ENCODE results near the gene RPS6KA5. TPM values are rescaled to one million over a fixed set of nuclear protein-coding genes. Genes with fewer than 3 reads are reported as not detected.

The RPS6KA5 gene
- total and polyA plus RNA-seq, 10 donors: 1.4 to 17.8 (median 8.5) TPM

DNA sequence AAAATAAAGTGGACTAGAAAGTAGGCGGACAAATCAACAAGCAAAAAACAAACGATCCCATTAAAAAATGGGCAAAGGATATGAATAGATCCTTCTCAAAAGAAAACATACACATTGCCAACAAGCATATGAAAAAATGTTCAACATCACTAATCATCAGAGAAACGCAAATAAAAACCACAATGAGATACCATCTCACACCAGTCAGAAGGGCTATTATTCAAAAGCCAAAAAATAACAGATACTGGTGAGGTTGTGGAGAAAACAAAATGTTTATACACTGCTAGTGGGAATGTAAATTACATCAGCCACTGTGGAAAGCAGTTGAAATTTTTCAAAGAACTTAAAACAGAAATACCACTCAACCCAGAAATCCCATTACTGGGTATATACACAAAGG lies 70.3 kb downstream of the RPS6KA5 start:
- DNase-seq: no peak
- Histone ChIP-seq H3K27me3 (replicated peaks in 1 of 7) (no peaks in the 10 kb centered on the region), H3K4me3 (no peak overlapping the region), H3K27ac (no peak overlapping the region), H3K4me1 (peaks cover 0 to 24% (median 2%) of the 10 kb centered on the region in 6 donors), H3K9me3 (peaks cover 0 to 3% (median 0%) of the 10 kb centered on the region in 8 donors), H3K36me3 (no peaks in the 10 kb centered on the region)
- 86 to 95% (median 88%) methylated on average over 3 of the region's 3 CpGs for WGBS, 5 donors
- intact Hi-C loops (cut with DNase I; ENCODE audit: low total_unique reads): no loop called here
- TF ChIP-seq POLR2AphosphoS5 (IDR thresholded peaks at IDR 0.05): no peak
- TF ChIP-seq, protein P1, sequence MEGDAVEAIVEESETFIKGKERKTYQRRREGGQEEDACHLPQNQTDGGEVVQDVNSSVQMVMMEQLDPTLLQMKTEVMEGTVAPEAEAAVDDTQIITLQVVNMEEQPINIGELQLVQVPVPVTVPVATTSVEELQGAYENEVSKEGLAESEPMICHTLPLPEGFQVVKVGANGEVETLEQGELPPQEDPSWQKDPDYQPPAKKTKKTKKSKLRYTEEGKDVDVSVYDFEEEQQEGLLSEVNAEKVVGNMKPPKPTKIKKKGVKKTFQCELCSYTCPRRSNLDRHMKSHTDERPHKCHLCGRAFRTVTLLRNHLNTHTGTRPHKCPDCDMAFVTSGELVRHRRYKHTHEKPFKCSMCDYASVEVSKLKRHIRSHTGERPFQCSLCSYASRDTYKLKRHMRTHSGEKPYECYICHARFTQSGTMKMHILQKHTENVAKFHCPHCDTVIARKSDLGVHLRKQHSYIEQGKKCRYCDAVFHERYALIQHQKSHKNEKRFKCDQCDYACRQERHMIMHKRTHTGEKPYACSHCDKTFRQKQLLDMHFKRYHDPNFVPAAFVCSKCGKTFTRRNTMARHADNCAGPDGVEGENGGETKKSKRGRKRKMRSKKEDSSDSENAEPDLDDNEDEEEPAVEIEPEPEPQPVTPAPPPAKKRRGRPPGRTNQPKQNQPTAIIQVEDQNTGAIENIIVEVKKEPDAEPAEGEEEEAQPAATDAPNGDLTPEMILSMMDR (IDR thresholded peaks at IDR 0.05 in 8 of 11, conservative IDR thresholded peaks at IDR 0.05 in 3 of 11): no peak
- TF ChIP-seq POLR2A (IDR thresholded peaks at IDR 0.05): no peak

DNA sequence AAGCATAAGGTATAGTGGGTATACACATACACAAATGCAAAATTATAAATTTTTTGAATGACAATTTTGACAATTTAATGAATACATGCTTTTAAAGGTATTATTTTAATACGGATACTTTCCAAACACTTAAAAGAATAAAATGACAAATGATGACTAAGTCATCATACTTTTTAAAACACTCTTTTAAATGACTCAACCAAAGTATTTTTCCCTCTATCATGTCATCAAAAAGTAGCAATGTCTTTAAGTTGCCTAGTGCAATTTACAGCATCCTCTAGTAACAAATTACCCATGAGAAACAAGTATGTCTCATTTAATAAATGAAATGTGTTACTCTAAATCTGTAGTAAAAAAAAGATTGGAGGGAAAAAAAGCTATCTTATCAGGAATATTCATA lies 73.3 kb downstream of the RPS6KA5 start:
- H3K9me3 ChIP-seq: no peaks in the 10 kb centered on the region
- no peak for DNase-seq
- H3K4me1 ChIP-seq: peaks cover 0 to 23% (median 2%) of the 10 kb centered on the region in 6 donors
- H3K27ac ChIP-seq: no peak overlapping the region
- no peak for TF ChIP-seq POLR2A (IDR thresholded peaks at IDR 0.05)
- no peak for TF ChIP-seq POLR2AphosphoS5 (IDR thresholded peaks at IDR 0.05)
- TF ChIP-seq, protein P1 (IDR thresholded peaks at IDR 0.05 in 8 of 11, conservative IDR thresholded peaks at IDR 0.05 in 3 of 11): no peak
- WGBS, 5 donors: 84 to 94% (median 89%) methylated on average over 1 of the region's 1 CpG
- no peak overlapping the region for H3K4me3 ChIP-seq
- no peaks in the 10 kb centered on the region for H3K27me3 ChIP-seq (replicated peaks in 1 of 7)
- intact Hi-C loops (cut with DNase I; ENCODE audit: low total_unique reads): loop anchor here (10.0 kb wide), 1 partner anchor 68 kb away; no protein-coding TSS in a partner anchor
- H3K36me3 ChIP-seq: no peaks in the 10 kb centered on the region

DNA sequence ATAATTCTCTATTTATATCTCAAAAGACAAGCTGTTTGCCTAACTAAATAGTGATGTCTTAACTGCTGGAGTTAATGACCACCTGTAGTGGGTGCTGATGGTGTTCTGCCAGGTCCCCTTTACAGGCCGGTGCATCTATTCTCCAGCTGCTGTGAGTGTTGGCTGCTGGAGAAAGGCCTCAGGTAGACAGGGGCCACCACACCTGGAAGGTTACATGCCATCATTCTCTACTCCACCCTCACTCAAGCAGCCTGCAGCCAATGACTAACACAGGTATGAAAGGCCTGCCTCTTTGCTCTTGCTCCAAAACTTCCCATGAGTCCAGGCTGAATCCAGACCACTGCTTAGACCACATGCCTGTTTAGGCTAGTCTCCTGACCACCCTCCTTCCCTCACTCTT lies 73.9 kb downstream of the RPS6KA5 start:
- Histone ChIP-seq H3K4me1 (peaks cover 0 to 18% (median 2%) of the 10 kb centered on the region in 6 donors), H3K27me3 (replicated peaks in 1 of 7) (no peaks in the 10 kb centered on the region), H3K36me3 (no peaks in the 10 kb centered on the region), H3K9me3 (no peaks in the 10 kb centered on the region), H3K27ac (no peak overlapping the region), H3K4me3 (no peak overlapping the region)
- no peak for DNase-seq
- 79 to 98% (median 89%) methylated on average over 1 of the region's 1 CpG for WGBS, 5 donors
- intact Hi-C loops (cut with DNase I; ENCODE audit: low total_unique reads): loop anchor here (10.0 kb wide), 1 partner anchor 68 kb away; no protein-coding TSS in a partner anchor
- TF ChIP-seq POLR2AphosphoS5 (IDR thresholded peaks at IDR 0.05) (no peak), POLR2A (IDR thresholded peaks at IDR 0.05) (no peak)
- TF ChIP-seq, protein P1 (IDR thresholded peaks at IDR 0.05 in 8 of 11, conservative IDR thresholded peaks at IDR 0.05 in 3 of 11): no peak

DNA sequence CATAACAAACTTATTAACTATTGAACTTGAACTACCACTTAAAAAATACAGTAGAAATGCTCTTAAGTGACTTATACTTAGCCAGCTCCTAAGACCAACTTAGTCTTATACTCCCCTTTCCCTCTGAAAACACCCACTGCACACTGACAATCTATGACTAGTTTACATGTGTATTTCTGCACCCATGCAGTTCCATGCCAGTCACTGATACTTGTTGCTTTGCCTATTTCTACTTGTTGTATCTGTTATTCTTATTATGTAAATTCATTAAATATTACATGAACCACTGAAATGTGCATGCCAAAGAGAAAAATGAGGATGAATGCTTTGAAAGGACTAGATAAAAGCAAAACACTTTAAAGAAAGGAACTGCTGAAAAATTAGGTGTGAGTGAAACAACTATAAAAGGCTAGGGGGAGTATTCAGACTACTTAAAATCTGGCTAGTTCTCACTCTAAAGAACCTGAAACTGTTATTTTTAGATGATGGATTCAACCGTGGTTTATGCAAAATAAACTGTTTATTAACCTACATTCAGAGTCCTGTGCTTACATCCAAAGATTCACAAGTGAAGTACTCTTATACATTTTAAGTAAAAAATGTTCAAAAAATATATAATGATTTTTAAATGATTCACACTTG lies 74.7 kb downstream of the RPS6KA5 start:
- no peak for DNase-seq
- H3K36me3 ChIP-seq: no peaks in the 10 kb centered on the region
- intact Hi-C loops (cut with DNase I; ENCODE audit: low total_unique reads): loop anchor here (10.0 kb wide), 1 partner anchor 69 kb away; no protein-coding TSS in a partner anchor
- H3K27me3 ChIP-seq (replicated peaks in 1 of 7): no peaks in the 10 kb centered on the region
- 12 to 20% (median 15%) methylated on average over 1 of the region's 1 CpG for WGBS, 5 donors
- no peaks in the 10 kb centered on the region for H3K9me3 ChIP-seq
- TF ChIP-seq POLR2AphosphoS5 (IDR thresholded peaks at IDR 0.05): no peak
- TF ChIP-seq, protein P1 (IDR thresholded peaks at IDR 0.05 in 8 of 11, conservative IDR thresholded peaks at IDR 0.05 in 3 of 11): no peak
- no peak for TF ChIP-seq POLR2A (IDR thresholded peaks at IDR 0.05)
- H3K4me3 ChIP-seq: no peak overlapping the region
- peaks cover 0 to 18% (median 2%) of the 10 kb centered on the region in 6 donors for H3K4me1 ChIP-seq
- peak overlapping the region in 1 of 8 donors; percentile 14 for H3K27ac ChIP-seq
